GM21515 (cell line): ENCODE data around the gene FAM98B.

Experiments
- ATAC-seq: cut with Tn5 transposase; IDR thresholded peaks from one replicate; pipeline ENCODE4 v1.9.1; 2021; ENCODE audit not compliant: unreplicated experiment

Gene FAM98B

DNA sequence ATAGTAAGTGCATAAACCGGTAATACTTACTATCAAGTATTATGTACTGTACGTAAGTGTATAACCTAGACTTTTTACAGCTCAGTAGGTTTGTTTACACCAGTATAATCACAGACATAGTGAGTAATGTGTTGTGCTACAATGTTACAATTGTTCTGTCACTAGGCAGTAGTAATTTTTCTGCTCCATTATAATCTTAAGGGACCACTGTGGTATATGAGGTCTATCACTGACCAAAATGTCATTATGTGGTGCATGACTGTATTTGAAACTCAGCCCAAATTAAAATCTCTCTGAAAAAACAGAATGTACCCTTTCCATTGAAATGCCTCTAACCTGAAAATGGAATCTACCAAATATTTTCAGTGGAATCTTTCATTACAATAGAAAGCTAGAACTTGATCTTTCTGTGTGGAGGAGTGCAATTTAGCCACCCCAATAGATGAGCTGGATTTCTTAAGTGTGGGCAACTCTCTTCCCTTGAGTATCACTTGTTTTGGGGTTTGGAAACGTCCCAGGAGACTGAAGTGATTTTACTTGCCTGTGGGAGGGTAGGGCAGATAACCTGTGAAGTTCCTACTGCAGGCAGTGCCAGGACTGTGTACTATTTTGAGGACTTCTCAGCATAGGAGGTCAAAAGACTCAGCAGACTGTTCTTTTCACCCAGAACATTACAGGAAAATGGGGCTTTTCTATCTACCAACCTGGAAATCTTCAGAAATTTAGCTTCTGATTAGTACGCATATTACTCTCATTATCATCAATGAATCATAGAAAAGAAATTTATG lies 50.9 kb downstream of the FAM98B start:
- no peak for ATAC-seq

DNA sequence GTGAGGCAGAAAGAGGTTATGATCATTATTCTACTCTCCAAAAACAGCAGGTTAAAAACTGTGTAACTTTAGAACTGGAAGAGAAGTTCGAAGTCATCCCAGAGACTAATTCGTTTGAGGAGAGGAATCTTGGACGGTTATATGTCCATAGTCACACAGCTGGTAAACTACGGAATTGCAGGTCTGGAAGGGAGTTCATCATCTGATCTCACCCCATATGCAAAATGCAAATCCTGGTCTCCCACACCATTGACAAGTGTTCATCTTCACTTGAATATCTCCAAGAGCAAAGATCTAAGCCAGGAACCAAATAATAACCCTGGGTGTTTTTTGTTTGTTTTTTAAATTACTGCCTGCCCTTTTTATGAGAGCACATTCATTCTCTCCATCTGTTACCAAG lies 53.1 kb downstream of the FAM98B start:
- ATAC-seq = no peak

DNA sequence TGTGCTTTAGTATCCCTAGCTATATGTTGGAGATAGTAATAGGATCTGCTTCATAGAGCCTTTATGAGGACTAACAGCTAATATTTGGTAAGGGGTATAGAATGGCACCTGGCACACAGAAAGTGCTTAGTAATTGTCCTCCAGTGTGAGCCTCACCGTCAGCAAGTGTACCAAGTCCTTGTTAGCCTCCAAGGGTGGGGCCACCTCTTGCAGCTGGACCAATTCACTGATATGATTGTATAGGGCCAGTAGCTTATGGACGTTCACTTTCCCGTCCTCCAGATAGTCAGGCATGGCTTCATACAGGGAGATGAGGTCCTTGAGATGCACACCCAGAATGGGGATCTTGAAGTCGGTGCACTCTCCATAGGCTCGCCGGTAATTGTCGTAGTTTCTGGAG lies 53.6 kb downstream of the FAM98B start:
- ATAC-seq = no peak

DNA sequence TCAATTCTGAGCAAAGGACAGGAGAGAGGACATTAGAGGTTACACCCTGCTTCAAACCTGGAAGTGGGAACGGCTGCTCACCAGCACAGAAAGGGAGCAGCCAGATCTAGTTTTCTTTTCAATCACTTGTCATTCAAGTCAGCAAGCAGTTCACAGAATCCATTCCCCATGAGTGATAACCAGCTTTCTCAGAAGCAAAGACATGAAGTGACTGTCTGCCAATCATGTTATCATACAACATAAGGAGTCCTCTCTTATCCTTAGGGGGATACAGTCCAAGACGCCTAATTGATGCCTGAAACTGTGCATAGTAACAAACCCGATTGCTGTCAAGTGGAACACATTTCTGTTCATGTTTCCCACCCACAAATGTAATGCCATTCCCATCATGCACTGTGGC lies 54.7 kb downstream of the FAM98B start:
- no peak for ATAC-seq

DNA sequence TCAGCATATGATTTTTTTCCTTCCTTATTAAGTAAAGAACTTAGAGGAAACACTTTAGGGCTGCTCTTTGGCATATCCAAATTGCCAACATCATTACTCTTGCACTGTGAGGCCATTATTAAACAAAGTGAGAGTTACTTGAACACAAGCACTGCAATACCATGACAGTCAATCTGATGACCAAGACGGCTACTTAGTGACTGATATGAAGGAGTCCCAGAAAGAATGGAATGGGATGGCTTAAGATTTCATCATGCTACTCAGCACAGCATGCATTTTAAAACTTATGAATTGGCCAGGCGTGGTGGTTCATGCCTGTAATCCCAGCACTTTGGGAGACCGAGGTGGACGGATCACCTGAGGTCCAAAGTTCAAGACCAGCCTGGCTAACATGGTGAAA lies 55.2 kb downstream of the FAM98B start:
- ATAC-seq = no peak

DNA sequence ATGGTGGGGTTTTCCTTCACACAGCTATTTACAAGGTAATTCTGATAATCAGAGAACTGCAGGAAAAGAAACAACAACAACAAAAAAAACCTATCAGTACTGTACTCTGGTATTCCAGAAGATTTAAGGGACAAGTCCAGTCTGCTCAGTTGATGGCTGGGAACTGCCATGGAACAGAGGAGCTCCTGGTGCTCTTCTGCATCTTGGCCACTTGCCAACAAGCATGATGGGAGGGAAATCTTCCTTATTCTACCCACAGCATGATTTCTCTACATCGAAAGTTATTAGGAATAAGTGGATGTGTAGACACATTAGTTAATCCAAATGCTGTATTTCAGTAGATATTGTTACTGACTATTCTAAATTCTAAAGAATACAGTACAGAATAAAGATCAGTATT lies 59.0 kb downstream of the FAM98B start:
- no peak for ATAC-seq

DNA sequence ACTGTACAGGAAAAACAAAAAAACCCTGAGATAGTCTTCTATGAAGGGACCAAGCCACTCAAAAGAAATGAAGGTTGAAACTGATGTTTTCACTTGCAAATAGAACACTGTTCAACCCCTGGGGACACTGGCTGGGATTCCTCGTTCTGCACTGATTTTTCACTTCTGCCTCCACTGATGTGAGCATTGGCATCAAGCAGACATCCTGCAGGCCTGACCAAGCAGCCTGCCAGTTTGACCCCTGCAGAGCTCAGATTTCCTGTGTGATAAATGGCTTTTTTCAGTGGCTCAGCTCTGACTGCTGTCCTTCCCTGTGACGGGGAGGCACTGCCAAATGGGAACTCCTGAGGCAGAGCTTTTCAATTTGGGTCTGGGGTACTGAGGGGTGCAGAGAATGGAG lies 60.7 kb downstream of the FAM98B start:
- ATAC-seq = peak; percentile 83

DNA sequence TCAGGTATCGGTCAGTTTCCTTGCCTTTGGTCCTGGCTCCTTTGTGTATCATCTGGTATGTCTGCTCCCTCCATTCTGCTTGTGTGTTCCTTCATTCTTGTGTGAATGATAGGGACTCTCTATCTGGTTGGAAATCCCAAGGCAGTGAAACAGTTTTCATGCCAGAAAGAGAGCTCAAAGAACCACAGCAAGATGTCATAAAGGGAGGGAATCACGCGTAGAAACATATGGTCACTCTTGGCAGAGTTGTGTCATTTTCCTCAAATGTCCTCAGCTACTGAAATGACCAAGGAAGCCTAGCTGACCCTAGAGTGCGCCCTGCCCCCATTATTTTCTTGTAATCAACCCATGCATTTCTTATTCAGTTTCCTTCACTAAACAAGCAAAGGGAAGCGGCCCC lies 62.7 kb downstream of the FAM98B start:
- ATAC-seq = no peak

DNA sequence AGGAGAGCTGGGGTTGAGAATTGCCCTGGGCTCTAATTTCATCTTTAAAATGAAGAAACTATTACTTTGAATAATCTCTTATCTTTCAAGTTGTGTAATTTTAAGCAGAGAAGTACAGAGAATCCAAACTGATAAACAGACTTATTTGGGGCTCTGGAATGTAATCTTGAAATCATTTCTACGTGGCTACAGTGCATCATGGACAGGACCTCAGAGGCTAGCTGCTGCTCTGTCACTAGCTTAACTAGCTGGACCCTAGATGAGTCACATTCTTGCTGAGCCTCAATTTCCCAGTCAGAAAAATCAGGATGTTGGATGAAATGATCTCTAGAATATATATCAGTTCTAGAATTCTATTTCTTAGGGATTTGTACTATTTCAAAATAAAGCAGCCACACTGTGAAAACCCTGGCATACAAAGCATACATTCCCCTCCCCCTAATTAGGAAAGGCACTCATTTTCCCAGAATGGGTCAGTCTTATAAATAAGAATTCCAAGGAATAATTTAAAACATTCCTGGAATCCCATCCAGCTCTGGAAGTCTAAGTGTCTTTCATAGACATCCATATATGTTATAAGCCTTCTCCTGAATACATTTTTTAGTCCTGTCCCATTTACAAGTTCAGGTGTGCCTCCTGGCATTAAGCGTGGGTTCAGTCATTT lies 63.5 kb downstream of the FAM98B start:
- no peak for ATAC-seq

DNA sequence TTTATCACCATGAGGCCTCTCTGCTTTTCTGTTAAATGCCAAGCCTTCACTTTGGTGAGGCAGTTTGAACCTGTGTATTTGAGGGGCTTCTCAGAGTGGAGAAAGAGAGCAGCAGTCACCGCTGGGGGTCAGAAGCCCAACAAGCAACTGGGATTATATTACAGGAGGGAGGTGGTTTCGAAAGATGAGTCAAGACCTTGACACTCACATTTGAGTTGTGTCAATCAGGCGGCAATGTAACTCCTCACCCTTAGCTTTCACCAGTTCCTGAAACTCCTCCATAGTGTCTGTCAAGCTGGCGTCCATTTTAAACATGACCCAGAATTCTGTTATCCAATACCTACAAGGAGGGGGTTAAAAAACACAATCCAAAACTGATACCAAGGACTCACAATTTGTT lies 64.2 kb downstream of the FAM98B start:
- no peak for ATAC-seq

DNA sequence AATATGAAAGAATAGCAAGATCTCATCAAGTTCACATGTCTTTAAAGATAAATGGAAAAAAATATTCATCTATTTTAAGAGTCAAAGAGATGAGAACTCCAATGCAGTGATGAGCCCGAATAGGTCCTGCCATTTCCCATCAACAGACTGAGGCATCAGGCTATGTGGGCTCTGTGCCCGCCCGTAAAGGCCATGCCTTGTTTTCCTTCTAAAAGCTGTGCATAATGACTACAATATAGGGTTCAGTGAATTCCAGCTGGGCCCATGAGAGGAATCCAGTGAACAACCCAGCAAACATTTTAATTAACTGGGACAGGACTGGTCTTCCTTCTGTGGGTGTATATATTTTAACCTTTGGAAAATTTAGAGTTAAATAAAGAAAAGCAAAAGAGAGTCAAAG lies 66.1 kb downstream of the FAM98B start:
- ATAC-seq = no peak

DNA sequence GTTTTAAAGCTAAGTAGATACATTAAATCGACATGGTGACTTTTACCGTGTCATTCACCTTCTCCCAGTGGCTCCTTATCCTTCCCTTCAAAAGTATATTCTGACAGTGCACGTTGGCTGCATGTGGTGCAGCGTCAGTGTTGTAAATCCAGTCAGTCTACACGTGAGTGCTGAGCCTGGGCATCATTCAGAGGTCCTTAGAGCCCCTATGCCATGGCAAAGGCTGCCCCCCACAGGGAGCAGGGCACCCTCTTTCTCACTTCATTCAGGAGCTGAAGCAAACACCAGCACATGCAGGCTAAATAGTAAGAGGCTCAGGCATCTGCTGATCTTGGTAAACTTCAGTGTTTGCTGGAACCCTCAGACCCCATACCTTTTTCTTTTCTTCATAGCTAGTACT lies 67.4 kb downstream of the FAM98B start:
- ATAC-seq = no peak

DNA sequence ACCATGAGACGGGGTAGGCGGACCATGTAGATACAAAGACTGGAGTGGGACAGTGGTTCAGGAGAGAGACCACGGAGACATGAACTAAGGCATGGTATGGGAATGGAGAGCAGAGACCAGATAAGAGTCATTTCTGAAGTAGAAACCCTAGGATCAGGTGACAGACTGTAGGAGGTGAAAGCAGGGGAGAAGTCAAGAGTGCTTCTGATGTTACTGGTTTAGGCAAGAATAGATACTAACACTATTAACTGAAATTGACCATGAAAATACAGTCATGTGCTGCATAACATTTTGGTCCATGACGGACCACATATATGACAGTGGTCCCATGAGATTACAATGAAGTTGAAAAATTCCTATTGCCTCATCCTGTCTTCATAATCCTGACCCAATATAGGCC lies 69.0 kb downstream of the FAM98B start:
- no peak for ATAC-seq

DNA sequence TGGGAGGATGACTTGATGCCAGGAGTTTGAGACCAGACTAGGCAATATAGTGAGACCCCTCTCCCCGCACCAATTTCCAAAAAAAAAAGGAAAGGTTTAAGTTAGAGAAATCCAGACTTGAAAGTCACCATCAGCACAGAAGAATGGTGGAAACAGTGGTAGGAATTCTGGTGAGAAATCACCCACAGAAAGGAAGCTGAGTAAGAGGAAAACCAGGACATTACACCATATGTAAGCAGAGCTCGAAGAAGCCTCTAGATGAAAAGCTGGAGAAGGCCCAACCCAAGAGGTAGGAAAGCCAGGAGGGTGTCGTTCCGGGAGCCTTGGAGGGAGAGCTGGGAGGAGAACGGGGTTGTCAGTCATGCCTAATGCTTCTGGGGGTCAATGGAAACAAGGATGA lies 70.2 kb downstream of the FAM98B start:
- no peak for ATAC-seq

DNA sequence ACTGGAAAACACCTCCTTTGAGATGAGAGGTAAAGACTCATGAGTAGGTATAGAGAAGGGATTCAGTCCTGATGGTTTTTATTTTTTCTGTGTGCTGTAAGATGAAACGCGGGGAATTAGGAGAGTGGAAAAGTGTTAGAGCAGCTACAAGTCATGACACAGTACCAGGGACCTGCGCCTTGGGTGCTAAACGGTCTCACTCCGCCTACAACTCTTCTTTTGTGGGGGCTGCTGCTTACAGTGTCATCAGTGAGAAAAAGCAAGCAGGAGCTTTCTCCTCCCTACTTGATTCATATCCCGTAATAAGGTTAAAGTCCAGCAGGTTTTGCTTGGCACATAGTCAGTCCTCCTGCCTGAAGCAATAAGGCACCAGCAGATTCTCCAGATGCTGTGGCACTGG lies 71.6 kb downstream of the FAM98B start:
- ATAC-seq = no peak

DNA sequence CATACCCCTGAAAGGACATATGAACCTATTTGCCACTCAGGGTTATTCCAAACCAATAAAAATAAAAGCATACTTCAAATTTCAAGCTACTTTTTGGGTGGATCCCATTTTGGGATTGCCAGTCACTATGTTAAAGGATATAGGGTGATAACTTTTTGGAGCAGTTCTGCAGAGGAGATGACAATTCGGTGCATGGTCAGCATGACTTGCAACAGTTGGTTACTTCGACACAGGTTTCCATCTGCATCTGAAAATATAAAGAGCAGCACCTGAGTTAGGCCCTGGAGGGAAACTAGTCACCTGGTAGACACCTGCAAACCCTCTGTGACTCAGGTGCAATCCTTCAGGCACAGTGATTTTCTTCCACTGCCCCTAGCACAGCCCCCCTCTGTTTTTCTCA lies 72.2 kb downstream of the FAM98B start:
- ATAC-seq = no peak

DNA sequence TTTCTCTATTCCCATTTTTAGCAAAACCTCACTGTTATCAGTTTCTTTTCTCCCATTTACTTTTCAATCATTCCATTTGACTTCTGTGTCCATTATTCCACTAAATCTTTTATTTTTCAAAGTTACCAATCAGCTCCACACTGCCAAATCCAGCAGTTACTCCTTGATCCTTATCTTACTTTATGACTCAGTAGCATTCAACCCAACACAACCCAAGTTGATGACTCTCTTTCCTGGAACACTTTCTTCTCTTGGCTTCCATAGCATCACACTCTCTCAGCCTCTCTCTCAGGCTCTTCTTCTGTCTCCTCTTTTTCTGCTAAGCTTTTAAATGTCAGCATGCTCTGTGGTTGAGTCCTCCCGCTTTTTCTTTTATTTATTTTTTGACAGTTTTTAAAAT lies 74.4 kb downstream of the FAM98B start:
- ATAC-seq = no peak

DNA sequence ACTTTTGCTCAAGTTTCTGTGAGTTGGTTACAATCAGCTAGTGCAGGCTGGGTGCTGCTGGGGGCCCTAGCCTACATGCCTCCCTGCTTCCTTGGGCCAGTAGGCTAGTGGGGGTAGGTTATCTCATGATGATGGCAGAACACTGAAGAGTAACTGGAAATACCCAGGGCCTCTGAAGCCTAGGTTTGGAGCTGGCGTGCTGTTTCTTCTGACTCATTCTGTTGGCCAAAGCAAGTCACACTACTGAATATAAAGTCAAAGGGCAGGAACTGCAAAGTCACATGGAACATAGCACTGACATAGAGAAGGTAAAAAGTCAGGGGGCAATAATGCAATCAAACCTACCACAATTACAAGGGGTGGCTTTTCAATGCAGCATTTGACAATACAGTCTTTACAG lies 76.2 kb downstream of the FAM98B start:
- no peak for ATAC-seq

DNA sequence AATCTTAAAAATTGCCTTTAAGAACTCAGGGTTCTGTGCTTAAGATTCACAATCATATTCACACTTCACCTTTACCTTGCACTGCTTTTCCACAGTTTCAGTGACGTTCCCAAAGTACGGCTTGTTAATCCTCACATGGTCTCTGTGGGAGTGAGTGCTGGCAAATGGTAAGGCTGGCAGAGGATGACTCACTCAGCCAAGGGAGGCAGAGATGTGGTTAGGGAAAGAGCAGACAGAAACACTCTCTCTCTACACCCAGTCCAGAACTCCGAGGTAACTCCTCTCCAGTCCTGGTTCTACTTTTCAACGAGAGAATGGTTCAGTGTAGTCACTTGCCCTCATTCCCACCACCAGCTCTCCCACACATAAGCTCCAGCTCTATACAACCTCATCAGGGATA lies 77.6 kb downstream of the FAM98B start:
- ATAC-seq = no peak

DNA sequence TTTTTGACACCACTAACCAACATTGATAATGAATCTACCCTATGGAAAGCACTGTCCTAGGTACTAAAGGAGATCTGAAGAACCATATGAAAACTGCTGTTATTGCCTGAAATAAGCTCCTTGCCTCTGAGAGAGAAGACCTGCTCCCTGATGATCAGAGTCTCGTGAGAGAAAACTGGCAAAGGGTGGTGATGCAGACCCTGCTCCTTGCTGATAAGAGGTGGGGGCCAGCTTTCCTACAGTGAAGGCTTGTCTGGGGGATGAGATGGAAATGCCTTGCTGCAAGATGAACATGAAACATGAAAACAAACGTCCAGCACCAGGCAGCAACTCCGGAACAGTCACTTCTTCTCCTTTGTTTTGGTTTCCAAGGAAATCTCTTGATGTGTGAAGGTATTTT lies 78.8 kb downstream of the FAM98B start:
- no peak for ATAC-seq

DNA sequence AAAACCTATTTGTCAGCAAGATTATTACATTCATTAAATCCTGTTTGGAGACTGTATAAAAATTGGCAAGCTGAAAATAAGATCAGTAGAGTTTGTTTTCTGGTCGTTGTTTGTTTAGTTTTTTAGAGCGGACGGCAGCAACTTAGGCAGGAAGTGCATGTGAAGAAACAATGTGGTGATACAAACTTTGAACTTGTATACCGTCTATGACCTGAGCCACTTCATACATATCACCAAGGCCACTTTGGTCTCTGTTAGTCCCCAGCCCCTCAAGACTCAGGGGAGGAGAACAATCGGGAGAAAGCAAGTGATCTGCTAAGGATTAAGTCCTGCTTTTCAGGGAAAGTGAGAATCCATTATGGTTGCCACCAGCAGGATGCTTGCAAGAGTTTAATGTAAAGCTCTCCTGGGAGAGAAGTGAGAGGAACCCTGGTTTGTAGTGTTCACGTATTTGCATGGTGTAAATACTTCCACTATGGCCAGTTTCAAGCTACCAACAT lies 79.5 kb downstream of the FAM98B start:
- no peak for ATAC-seq

DNA sequence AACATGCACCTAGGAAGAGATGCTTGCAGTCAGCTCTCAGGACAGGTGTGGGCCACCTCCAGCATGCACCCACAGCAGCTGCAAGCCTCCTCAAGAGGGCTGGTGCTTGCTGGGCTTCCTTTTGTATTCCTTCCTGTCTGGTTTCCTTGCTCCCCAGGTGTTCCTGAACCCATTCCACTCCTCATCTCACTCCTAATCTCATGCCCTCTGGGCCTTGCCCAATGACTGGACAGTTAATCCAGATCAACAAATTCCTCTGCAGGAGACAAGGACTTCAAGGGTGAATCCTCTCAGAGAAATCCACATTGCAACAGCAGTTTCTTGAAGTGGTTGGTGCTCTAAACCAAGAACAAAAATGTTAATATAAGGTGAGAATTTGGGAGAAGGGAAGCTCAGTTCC lies 80.0 kb downstream of the FAM98B start:
- ATAC-seq = no peak

DNA sequence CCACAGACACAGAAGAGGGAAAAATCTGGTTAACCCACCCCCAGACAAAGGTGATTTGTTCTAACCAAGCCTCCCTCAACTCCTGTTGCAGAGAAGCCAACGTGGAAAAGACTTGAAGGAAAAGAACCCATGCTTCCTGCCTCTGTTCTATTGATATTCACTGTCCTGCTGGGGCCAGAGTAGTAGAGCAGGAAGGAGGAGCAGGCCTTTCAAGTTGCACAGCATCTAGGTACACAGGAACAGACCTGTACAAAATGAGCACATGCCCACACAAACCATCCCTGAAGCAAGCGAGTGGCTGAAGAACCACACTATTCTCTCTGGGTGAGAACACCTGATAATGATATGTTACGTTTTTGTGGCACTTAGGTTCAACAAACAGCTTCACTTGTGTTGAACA lies 80.8 kb downstream of the FAM98B start:
- no peak for ATAC-seq
